AG04450 (cell line): ENCODE results near the gene ERCC5. TPM values are rescaled to one million over a fixed set of nuclear protein-coding genes. Genes with fewer than 3 reads are reported as not detected.

Experiments
- polyA plus RNA-seq: library from polyadenylated mRNA; depleted of rRNA; stranded (reverse); fragments of >200 nt; gene quantifications from 2 replicates; pipeline ENCODE4 v1.2.3, GENCODE V29; 2011; rRNA removed

ERCC5 gene
- polyA plus RNA-seq, 1 experiment, result 47.6 TPM

Other genes with a start within 250 kb of the ERCC5 start
- 40.9 and 49.8 TPM in 2 replicates for gene TPP2, start 249.0 kb upstream of the ERCC5 start, polyA plus RNA-seq
- gene METTL21C, start 151.0 kb upstream of the ERCC5 start, polyA plus RNA-seq, result not detected in 2 replicates
- gene TEX30, start 72.2 kb upstream of the ERCC5 start, polyA plus RNA-seq, result 9.0 and 13.0 TPM in 2 replicates
- 17.8 and 24.8 TPM in 2 replicates for gene POGLUT2, start 47.1 kb upstream of the ERCC5 start, polyA plus RNA-seq
- gene BIVM, start 46.9 kb upstream of the ERCC5 start, polyA plus RNA-seq, result 16.9 and 26.7 TPM in 2 replicates
- gene SLC10A2, start 220.4 kb downstream of the ERCC5 start, polyA plus RNA-seq, result not detected in 2 replicates